Osteoblast (primary cell): ENCODE results near the gene NPTN. TPM values are rescaled to one million over a fixed set of nuclear protein-coding genes. Genes with fewer than 3 reads are reported as not detected.

ENCODE experiments used
- DNase-seq: peaks from one replicate; pipeline ENCODE4 v3.0.0; 2011; ENCODE audit warnings: low spot score, mixed read lengths; ENCODE audit not compliant: insufficient read length; ENCODE audit errors: missing footprints
- H2AFZ ChIP-seq: 2 replicates; pipeline ENCODE4 v1.6.0; 2011; ENCODE audit warnings: mild to moderate bottlenecking, low read length
- H3K27ac ChIP-seq: 2 replicates; pipeline ENCODE4 v1.5.1; 2011; ENCODE audit warnings: mild to moderate bottlenecking, low read depth, low read length, moderate library complexity
- H3K27me3 ChIP-seq: 2 replicates; pipeline ENCODE4 v1.6.0; 2012; ENCODE audit warnings: mild to moderate bottlenecking, control low read depth, inconsistent platforms, low read length, moderate library complexity; ENCODE audit not compliant: insufficient read depth
- H3K36me3 ChIP-seq: 2 replicates; pipeline ENCODE4 v1.5.1; 2011; ENCODE audit warnings: mild to moderate bottlenecking, low read length, control low read depth, moderate library complexity; ENCODE audit not compliant: insufficient read depth
- H3K4me1 ChIP-seq: 2 replicates; pipeline ENCODE4 v1.5.1; 2011; ENCODE audit warnings: mild to moderate bottlenecking, low read length, control low read depth, moderate library complexity; ENCODE audit not compliant: insufficient read depth
- H3K4me2 ChIP-seq: 2 replicates; pipeline ENCODE4 v1.6.0; 2011; ENCODE audit warnings: mild to moderate bottlenecking, low read length; ENCODE audit not compliant: insufficient read depth
- H3K4me3 ChIP-seq: fragments of 200-600 bp; sonication (generic); 3 replicates; pipeline ENCODE4 v1.5.1; 2012; ENCODE audit warnings: mild to moderate bottlenecking, low read length, inconsistent platforms; ENCODE audit not compliant: insufficient read depth
- H3K79me2 ChIP-seq: 2 replicates; pipeline ENCODE4 v1.6.0; 2012; ENCODE audit warnings: mild to moderate bottlenecking, low read length, control low read depth, inconsistent platforms; ENCODE audit not compliant: insufficient read depth
- H3K9me3 ChIP-seq: 2 replicates; pipeline ENCODE4 v1.5.1; 2011; ENCODE audit warnings: low read depth, low read length, control low read depth
- H4K20me1 ChIP-seq: 2 replicates; pipeline ENCODE4 v1.6.0; 2012; ENCODE audit warnings: mild to moderate bottlenecking, low read length, control low read depth; ENCODE audit not compliant: insufficient read depth
- total RNA-seq: library from RNA; depleted of rRNA; stranded (reverse); fragments of >200 nt; gene quantifications from 2 replicates; pipeline ENCODE4 v1.2.3, GENCODE V29; 2012
- TF ChIP-seq, protein P1 (sequence below): IDR thresholded peaks from 2 replicates; pipeline ENCODE4 v1.5.1; 2011; ENCODE audit warnings: mild to moderate bottlenecking, low read depth, low read length, moderate library complexity; ENCODE audit errors: extremely low read depth

The NPTN gene
- total RNA-seq, 1 donor: 130 TPM

GRCh38 chr15:73600413-73601335 is 32.5 kb downstream of the NPTN start:
- H2AFZ ChIP-seq: no peak overlapping the region
- no peak overlapping the region for H3K4me3 ChIP-seq
- H3K4me1 ChIP-seq: peaks cover 70% of the 10 kb centered on the region
- no peaks in the 10 kb centered on the region for H3K9me3 ChIP-seq
- no peaks in the 10 kb centered on the region for H3K27me3 ChIP-seq
- H3K36me3 ChIP-seq: no peaks in the 10 kb centered on the region
- peak overlapping the region; percentile 72 for H3K4me2 ChIP-seq
- peaks cover 100% of the 10 kb centered on the region for H3K79me2 ChIP-seq
- TF ChIP-seq, protein P1, sequence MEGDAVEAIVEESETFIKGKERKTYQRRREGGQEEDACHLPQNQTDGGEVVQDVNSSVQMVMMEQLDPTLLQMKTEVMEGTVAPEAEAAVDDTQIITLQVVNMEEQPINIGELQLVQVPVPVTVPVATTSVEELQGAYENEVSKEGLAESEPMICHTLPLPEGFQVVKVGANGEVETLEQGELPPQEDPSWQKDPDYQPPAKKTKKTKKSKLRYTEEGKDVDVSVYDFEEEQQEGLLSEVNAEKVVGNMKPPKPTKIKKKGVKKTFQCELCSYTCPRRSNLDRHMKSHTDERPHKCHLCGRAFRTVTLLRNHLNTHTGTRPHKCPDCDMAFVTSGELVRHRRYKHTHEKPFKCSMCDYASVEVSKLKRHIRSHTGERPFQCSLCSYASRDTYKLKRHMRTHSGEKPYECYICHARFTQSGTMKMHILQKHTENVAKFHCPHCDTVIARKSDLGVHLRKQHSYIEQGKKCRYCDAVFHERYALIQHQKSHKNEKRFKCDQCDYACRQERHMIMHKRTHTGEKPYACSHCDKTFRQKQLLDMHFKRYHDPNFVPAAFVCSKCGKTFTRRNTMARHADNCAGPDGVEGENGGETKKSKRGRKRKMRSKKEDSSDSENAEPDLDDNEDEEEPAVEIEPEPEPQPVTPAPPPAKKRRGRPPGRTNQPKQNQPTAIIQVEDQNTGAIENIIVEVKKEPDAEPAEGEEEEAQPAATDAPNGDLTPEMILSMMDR: no peak
- H4K20me1 ChIP-seq: peaks cover 71% of the 10 kb centered on the region
- DNase-seq: no peak
- peak overlapping the region; percentile 83 for H3K27ac ChIP-seq

DNA sequence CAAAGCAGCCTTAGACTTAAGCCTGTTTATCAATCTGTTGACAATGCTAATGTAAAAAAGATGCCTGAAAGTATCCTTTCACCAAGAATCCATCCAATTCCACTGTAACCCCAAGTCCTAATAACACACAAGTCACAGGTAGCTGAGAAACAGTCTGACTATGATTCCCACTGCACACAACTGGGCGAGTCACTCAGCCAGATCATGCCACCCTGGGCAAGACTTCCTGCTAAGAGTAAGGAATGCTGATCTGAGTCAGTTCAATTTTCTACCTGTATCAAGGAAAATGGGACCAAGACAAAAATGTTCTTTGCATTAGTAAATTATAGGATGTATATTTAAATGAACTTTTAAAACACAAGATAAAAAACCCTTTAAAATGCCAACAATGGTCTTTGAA is 33.3 kb downstream of the NPTN start:
- Histone ChIP-seq H3K36me3 (no peaks in the 10 kb centered on the region), H3K27me3 (no peaks in the 10 kb centered on the region), H3K4me2 (no peak overlapping the region), H3K9me3 (no peaks in the 10 kb centered on the region), H3K4me3 (no peak overlapping the region), H2AFZ (no peak overlapping the region), H3K27ac (peak overlapping the region; percentile 83), H4K20me1 (peaks cover 77% of the 10 kb centered on the region), H3K79me2 (peaks cover 100% of the 10 kb centered on the region), H3K4me1 (peaks cover 70% of the 10 kb centered on the region)
- DNase-seq: no peak
- TF ChIP-seq, protein P1: no peak

GRCh38 chr15:73598530-73599160 is 34.5 kb downstream of the NPTN start:
- no peak for DNase-seq

More at GRCh38 chr15:73598530-73599160, 34.5 kb downstream of the NPTN start:
- H3K4me3 ChIP-seq: no peak overlapping the region
- peak overlapping the region; percentile 15 for H3K4me2 ChIP-seq
- no peak overlapping the region for H2AFZ ChIP-seq
- peaks cover 70% of the 10 kb centered on the region for H3K4me1 ChIP-seq
- no peaks in the 10 kb centered on the region for H3K9me3 ChIP-seq
- H3K36me3 ChIP-seq: no peaks in the 10 kb centered on the region
- peak overlapping the region; percentile 54 for H3K27ac ChIP-seq
- TF ChIP-seq, protein P1: no peak
- peaks cover 80% of the 10 kb centered on the region for H4K20me1 ChIP-seq
- peaks cover 100% of the 10 kb centered on the region for H3K79me2 ChIP-seq
- H3K27me3 ChIP-seq: no peaks in the 10 kb centered on the region
